HG02885 (cell line): ENCODE results near the gene EIF6.

ENCODE experiments used
- ATAC-seq: cut with Tn5 transposase; IDR thresholded peaks from one replicate; pipeline ENCODE4 v1.9.1; 2021; ENCODE audit warnings: mild to moderate bottlenecking; ENCODE audit not compliant: unreplicated experiment, poor library complexity

Gene EIF6

DNA sequence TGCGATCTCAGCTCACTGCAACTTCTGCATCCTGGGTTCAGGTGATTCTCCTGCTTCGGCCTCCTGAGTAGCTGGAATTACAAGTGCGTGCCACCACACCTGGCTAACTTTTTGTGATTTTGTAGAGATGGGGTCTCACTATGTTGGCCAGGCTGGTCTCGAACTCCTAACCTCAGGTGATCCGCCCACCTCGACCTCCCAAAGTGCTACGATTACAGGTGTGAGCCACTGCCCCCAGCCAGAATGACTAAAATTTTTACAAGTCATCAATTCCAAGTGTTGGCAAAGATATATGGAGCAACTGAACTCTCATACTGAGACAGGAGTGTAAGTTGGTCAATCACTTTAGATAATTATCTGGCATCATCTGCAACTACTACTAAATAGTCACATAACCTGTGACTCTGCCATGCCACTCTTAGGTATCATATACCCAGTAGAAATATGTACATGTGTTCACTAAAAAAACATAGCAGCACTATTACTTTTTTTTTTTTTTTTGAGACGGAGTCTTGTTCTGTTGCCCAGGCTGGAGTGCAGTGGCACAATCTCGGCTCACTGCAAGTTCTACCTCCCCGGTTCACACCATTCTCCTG, 3.0 kb downstream of the EIF6 start:
- no peak for ATAC-seq

DNA sequence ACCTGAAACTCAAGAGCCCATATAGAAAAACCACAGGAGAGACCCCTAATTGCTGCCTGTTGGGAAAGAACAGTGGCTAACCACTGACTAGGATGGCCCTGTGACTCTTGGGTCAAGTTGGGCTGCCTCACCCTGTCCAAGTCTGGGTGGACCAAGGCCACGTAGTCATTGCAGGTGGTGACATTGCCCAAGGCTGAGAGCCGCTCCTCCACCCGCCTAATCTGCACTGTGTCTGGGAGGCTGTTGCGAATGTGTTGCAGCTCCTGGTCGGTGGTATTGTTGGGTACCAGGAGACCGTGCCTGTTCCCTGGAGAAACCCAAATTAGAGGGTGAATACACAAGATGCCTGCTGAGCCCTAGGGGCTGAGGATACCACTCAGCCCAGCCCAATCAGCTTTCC, 4.0 kb downstream of the EIF6 start:
- no peak for ATAC-seq

DNA sequence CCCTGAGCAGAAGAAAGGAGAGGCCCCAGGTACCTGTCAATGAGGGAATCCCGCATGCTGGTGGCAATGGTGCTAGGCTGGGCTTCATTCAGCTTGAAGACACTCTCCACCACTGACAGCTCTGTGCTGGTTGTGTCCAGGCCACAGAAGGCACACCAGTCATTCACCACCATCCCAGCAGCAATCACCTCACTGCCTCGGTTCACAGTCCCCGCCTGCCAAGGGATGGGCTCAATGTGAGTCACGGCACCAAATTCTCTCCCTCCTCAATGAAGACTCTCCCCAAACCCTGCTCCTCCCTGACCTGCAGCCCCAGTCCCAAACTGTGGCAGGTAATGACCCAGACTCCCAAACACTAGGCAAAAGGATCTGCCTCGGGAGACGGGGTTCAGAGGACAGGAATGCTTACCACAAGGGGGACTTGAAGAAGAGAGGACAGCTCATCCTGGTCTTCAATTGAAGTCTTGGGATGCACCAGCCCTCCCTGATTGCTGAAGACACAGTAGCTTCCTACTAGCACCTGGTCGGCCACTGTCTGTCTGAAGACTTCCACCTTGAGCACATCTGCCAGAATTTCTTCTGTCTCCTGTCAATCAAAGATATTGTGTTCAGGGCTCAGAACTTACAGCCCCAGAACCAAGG, 4.9 kb downstream of the EIF6 start:
- ATAC-seq, result no peak

DNA sequence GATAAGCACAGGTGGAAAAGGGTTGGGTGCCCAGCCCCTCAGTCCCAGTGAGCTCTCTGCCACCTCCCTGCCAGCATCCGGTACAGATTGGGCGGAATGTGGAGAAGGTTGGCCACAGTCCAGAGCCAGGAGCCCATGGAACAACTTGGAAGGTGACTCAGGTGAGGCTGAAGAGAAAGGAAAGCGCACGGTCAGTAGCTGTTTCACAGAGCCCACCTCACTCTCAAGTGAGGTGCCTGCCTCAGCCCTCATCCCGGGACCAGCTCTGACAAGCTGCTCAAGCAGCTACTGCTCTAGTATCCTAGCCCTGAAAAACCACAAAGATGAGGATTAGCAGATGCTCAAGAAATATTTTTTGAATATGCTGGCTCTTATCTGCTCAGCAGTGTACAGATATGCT, 5.5 kb downstream of the EIF6 start:
- no peak for ATAC-seq

DNA sequence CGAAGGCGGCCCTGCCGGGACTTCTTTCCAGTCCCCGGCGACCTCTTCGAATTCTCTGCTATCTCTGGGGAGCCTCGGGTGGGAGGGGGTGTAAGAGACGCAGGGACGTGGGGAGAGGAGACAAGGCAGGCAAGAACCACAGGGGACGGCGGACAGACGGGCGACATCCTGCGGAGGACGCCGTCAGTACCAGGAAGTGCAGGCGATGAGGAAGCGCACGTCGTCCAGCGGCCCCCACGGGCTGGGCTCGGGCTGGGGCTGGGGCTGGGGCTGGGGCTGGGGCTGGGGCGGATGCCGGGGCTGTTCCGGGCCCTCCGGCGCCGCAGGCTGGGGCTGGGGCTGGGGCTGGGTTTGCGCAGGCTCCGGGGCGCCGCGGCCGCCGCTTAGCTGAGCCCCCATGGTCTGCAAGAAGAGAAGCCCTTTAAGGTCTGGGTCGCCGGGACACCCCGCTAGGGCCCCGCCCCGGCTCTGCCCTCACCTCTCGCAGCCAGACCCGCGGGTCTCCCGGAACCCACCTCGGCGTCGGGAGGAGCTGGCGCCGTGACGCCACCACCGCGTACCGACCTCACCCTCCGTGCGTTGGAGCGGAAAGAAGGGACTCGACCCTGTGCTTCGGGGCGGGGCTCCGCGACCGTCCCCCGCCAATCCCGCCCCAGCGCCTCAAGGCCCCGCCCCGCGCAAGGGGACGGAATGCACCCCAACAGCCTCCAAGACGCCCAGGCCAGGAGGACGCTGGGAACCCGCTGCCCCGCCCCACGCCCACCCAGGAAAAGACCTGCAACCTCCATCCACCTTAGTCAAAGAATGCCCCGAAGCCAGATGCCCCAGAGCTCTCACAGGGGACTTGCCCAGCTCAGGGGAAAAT, 6.8 kb downstream of the EIF6 start, which contains the start of gene MMP24OS:
TSS of gene MMP24OS (minus strand) at position 592 of the 865 bp plus-strand sequence. CDS start at position 399, 193 bp downstream.
- peak; percentile 84 for ATAC-seq

DNA sequence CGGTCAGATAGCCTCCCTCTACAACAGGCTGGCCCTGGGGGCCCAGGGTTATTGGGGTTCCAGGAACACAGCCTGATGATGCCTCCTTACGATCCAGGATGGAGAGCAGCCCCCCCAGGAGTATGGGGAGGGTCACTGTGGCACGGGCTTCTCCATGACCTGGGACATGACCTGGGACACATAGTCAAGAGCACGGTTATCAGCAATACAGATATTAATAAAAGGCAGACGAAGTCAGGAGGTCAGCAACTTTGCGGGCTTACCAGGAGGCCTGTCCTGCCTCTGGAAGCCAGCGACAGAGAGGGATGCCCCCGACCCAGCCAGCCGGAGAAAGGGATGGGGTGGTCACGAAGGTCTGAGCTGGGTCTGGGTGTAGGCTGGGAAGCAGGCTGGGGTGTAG, 7.4 kb downstream of the EIF6 start:
- ATAC-seq, result no peak

DNA sequence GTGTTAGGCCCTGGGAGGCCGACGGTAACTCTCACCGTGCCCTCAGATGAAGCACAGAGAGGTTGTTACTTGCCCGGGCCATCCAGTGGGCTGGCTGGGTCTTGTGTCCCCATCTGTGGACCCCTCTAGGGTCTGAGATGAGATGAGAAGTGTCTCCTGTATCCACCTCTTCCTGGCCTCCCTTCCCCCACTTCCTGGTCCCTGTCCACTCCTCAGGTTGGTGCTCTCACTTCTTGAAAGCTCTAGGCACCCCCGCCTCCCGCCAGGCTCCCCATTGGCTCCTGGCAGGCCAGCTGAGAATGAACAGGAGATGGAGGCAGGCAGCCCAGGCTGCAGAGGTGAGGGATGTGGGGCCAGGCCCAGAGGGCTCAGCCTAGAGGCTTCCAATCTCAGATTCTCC, 8.2 kb downstream of the EIF6 start:
- no peak for ATAC-seq

DNA sequence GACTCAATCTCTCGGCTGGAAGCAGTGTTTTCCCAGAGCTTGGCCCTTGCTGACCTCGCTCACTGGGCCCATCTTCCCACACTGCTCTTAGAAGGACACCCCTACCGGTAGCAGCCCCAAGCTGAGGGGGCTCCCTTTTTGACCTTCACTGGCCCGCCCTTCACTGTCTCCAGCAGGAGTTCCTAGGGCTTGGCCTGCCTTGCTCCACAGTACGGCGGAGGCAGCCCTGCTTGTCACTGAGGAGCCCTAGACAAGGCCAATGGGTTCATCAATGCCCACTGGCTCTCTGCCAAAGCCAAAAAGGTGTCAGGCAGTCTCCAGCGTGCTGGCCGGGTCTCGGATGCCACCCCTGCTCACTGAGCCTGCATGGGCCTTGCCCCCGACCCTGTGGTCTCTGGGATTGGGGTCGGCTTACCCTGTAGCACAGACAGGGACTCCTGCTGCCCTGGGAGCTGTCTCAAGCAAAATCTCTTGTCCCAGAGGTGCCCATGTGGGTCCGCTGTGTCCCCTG, 8.8 kb downstream of the EIF6 start:
- no peak for ATAC-seq

DNA sequence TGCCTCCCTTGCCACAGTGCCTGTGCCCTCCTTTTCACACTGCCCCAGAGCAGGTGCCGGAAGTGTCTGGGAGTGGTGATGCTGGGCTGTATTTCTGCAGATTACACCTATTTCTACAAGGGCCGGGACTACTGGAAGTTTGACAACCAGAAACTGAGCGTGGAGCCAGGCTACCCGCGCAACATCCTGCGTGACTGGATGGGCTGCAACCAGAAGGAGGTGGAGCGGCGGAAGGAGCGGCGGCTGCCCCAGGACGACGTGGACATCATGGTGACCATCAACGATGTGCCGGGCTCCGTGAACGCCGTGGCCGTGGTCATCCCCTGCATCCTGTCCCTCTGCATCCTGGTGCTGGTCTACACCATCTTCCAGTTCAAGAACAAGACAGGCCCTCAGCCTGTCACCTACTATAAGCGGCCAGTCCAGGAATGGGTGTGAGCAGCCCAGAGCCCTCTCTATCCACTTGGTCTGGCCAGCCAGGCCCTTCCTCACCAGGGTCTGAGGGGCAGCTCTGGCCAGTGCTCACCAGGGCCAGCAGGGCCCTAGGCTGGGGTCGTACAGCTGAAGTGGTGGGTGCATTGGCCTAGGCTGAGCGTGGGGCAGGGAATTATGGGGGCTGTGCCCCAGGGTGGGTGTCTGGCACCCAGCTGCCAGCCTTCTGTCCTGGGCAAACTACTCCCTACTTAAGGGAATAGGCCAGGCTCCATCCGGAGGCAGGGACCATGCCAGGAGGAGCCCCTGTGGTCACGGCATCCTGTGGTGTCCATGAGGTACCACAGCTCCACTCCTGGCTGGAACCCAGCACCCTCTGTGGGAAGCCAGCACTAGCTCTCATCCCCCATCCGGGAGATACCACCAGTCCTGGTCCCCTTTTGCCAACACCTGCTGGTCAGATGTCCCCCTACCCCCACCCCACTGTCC, 10.1 kb downstream of the EIF6 start:
- ATAC-seq, result no peak

DNA sequence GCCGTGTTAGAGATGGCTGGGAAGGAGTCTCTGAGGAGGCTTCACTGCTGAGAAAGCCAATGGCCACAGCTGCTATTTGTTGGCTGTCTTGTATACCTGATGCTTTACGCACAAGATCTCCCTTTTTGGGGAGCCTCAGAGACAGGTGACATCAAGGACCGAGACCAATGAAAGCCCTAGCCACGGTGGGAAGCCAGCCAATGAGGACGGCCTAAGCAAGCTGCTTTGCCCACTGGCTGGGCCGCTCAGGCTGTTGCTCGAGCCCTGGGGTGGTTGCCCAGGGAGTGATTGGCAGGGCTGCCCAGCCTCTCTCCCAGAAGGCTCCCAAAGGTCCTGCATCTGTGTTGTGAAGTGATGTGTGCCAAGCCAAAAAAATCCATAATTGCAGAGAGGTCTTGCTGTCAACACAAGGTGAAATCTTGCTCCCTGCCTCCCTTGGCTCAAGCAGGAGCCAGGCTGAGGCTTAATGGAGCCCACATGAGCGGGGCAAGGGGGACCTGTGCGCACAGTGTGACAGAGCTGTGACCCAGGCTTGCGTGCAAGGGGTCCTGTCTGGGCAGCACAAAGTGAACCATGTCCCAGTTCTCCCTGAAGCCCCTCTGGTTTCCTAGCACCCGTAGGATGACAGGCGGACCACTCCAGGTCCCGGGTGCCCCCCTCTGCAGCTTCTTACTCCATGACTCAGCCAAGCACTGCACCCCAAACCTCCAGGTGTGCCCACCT, 11.0 kb downstream of the EIF6 start:
- no peak for ATAC-seq

DNA sequence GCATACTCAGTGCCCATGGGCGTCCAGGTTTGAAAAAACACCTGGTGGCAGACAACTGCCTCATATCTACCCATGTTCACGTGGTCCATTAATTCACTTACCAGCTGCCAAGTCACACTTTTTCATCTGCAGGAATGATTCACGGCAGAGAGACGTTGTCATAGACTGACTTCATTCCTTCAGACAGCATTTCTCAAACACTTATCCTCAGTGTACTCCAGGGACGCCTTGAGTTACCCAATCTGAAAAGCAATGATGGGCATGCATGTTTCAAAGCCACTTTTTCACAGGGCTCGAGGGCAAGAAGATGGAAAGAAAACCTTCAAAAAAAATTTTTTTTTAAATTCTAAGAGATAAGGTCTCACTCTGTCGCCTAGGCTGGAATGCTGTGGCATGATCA, 12.7 kb downstream of the EIF6 start:
- ATAC-seq, result no peak

DNA sequence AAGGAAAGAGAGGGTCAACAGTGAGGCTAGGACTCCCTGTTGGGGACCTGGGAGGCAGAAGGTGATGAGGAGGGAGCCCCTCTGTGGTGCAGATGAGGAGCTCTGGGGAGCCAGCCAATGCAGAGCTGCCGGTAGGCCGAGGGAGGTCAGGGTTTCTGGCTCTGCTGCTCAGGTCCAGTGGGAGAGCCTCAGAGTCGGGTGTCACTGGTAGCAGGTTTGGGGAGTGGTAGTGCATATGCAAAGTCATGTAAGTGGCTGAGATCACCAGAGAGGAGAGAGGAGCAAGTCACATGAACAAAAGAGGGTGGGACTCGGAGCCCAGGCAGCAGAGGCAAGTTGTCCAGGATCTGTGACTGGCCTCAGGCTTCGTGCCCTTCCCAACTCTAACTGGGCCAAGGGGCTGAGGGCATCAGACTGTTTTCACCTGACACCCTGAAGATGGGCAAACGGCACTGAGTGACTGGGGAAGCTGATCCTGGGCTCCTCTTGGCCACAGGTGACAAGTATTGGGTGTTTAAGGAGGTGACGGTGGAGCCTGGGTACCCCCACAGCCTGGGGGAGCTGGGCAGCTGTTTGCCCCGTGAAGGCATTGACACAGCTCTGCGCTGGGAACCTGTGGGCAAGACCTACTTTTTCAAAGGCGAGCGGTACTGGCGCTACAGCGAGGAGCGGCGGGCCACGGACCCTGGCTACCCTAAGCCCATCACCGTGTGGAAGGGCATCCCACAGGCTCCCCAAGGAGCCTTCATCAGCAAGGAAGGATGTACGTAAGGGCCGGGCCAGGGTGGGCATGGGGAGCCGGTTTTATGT, 13.3 kb downstream of the EIF6 start:
- no peak for ATAC-seq

DNA sequence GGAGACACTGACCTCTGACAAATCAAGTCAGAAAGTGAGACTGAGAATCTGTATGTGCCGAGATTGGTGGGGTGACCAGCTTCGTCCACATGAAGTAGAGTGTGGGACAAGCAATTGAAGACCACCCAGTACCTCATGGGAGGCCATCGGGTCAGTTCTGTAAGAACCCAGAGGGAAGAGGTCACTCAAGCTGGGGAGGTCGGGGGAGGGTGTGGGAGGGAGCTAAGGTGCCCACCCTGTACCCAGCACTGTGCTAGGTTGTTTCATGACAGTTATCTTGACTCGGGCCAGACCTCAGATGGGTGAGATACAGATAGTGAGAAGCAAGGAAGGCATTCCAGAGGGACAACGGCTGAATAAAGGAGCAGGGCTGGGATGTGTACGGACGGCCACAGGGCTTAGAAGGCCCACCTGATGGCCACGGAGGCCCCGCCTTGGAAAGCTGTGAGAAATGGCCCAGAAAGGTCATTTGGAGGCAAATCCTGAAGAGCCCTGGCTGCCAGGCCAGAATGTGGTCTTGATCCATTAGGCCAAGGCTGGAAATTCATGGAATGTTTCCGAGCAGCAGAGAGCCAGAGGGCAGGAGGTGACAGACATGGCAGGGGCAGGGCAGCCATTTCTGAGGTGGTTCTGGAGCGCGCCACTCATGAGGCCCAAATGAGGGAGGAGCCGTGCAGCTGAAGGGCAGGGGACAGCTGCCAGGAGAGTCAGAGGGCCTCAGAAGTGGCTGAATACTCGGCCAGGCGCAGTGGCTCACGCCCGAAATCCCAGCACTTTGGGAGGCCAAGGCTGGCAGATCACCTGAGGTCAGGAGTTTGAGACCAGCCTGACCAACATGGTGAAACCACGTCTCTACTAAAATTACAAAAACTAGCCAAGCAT, 14.3 kb downstream of the EIF6 start:
- no peak for ATAC-seq

DNA sequence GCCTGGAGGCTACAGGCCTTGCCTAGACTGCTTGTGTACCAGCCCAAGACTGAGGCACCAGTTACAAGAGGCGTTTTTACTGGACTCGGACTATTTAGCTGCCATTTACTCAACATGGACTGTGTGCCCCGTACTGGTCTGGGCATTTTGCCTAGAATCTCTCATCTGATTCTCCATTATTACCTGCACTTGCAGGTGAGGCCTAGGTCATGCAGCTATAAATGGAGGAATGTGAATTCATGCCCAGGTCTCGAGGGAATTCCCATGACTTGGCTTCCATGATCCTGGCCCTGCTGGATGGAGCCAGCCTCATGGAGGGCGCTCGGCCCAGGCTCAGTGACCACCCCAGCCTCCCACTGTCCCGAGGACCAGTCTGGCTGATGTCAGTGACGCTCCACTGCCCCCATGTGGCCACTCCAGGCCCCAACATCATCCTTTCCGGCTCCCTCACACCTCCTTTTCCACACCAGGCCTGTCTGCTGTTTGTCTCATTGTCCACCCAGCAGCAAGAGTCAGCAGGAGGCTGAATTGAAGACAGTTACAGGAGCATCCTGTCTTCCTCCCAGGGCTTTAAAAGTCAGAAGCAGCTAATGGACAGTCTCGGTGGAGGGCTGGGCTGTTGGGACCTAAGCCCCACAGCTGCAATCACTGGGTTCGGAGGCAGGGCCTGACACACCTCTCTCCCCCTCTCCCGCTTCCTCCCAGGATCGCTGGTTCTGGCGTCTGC, 15.4 kb downstream of the EIF6 start:
- no peak for ATAC-seq

DNA sequence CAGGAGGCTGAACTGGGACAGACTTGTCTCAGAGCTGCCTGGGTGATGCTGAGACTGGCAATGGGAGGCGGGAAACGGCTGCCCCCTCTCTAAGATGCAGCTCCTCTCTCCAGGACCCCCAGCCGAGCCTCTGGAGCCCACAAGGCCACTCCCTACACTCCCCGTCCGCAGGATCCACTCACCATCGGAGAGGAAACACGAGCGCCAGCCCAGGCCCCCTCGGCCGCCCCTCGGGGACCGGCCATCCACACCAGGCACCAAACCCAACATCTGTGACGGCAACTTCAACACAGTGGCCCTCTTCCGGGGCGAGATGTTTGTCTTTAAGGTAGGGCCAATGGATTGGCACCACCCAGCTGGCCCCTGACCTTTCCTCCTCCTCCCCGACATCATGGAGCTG, 17.5 kb downstream of the EIF6 start:
- no peak for ATAC-seq

DNA sequence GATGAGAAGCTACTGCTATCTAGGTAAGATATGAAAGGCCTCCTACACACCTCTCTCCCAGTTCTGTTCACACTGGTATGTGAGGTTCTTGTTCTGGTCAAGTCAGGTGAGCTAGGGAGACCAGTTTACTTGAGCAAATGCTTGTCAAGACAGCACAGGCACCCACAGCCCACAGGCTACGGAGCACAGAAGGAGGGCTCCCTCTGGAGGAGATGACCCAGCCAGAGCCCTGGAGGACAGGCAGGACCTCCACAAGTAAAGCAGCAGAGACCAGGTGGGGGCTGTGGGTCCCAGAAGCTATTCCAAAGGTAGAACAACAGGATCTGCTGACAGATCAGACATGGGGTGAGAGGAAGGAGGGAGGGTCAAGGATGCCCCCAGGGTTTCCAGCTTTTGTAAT, 19.8 kb downstream of the EIF6 start:
- ATAC-seq, result no peak
